B cell (primary cell): ENCODE data around the gene CCNT2.

ENCODE experiments used
- EZH2 ChIP-seq: IDR thresholded peaks from 2 replicates; pipeline ENCODE4 v1.6.1; 2012; ENCODE audit warnings: borderline replicate concordance, low read depth, mild to moderate bottlenecking, moderate library complexity, low read length; ENCODE audit not compliant: insufficient read depth, poor library complexity, severe bottlenecking
- TF ChIP-seq, protein P1 (sequence below): fragments of 200-600 bp; IDR thresholded peaks from one replicate; pipeline ENCODE4 v1.8.0; 2022; ENCODE audit warnings: antibody characterized with exemption, mild to moderate bottlenecking

DNA sequence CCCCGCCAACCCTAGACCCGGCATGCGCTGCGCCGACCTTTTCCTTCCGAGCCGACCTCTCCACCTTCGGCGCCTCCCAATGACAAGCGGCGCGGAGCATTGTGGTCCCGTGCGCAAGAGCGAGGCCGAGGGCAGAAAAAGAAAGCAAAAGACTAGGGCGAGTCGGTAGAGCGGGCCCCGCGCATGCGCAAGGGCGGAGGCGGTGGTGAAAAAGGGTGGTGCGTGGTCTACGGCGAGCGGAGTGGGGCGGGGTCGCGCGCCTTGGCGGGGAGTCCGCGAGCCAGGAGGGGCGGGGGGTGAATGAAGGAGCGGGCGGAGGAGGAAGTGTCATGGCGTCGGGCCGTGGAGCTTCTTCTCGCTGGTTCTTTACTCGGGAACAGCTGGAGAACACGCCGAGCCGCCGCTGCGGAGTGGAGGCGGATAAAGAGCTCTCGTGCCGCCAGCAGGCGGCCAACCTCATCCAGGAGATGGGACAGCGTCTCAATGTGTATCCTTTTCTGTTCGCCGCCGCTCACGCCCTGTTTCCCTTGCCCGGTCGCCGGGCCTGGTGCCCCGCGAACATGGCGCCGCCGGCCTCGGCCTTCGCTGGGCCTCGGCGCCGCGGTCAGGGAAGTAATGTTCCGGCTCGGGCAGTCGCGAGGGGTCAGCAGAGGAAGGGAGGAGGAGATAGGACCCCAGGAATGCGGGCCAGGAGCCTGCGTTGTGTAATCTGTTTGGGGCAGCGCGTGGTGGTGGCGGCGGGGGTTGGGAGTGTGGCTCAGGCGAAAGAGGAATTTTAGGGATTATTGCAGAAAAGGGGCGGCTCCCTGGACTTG, at the start of gene CCNT2:
- no peak for TF ChIP-seq EZH2
- TF ChIP-seq, protein P1, sequence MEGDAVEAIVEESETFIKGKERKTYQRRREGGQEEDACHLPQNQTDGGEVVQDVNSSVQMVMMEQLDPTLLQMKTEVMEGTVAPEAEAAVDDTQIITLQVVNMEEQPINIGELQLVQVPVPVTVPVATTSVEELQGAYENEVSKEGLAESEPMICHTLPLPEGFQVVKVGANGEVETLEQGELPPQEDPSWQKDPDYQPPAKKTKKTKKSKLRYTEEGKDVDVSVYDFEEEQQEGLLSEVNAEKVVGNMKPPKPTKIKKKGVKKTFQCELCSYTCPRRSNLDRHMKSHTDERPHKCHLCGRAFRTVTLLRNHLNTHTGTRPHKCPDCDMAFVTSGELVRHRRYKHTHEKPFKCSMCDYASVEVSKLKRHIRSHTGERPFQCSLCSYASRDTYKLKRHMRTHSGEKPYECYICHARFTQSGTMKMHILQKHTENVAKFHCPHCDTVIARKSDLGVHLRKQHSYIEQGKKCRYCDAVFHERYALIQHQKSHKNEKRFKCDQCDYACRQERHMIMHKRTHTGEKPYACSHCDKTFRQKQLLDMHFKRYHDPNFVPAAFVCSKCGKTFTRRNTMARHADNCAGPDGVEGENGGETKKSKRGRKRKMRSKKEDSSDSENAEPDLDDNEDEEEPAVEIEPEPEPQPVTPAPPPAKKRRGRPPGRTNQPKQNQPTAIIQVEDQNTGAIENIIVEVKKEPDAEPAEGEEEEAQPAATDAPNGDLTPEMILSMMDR, result no peak
